HFF-Myc (cell line): Measurements from ENCODE around the gene CXCL13.
"Not testable (repeated sequence)": the region's sequence is repeated elsewhere in the genome, so short reads cannot be mapped to it uniquely, and the experiment has no call there.

Experiments
- DNase-seq: peaks from one replicate; pipeline ENCODE4 v3.0.0-alpha.2; 2011; ENCODE audit warnings: low read depth; ENCODE audit errors: extremely low read depth
- H3K4me3 ChIP-seq: replicated peaks from 2 replicates; pipeline ENCODE4 v1.5.1; 2011; ENCODE audit warnings: low read depth, mild to moderate bottlenecking, control low read depth, low read length
- CTCF ChIP-seq: IDR thresholded peaks from 2 replicates; pipeline ENCODE4 v1.5.1; 2012; ENCODE audit warnings: mild to moderate bottlenecking, low read depth, low read length, control low read depth; ENCODE audit errors: missing control alignments

CXCL13 gene

GRCh38 chr4:77652237-77652897, 46.7 kb downstream of the CXCL13 start:
- no peak for DNase-seq
- no peak overlapping the region for H3K4me3 ChIP-seq
- TF ChIP-seq CTCF = no peak

- no peak for DNase-seq
- no peak for TF ChIP-seq CTCF
- H3K4me3 ChIP-seq = no peak overlapping the region
Observed at GRCh38 chr4:77653162-77653758, 47.6 kb downstream of the CXCL13 start.

- DNase-seq, H3K4me3 ChIP-seq: not testable (repeated sequence)
Observed at GRCh38 chr4:77660318-77660717, 54.7 kb downstream of the CXCL13 start.
